WTC11 (cell line): ENCODE results near the gene ZBTB20. TPM values are rescaled to one million over a fixed set of nuclear protein-coding genes. Genes with fewer than 3 reads are reported as not detected.

Source experiments
- ATAC-seq: fragments of 200-7000 bp; cut with Tn5 transposase; 2 replicates; pipeline ENCODE4 v1.10.0; 2021; ENCODE audit warnings: mild to moderate bottlenecking, moderate library complexity
- CTCF ChIA-PET: fragments of 300-600 bp; sonication (Branson Sonifier 250); formaldehyde crosslinking; loops from one replicate; lab custom pipeline; 2021; ENCODE audit warnings: antibody characterized with exemption; lab: Charles Lee
- POLR2A ChIA-PET: fragments of 350-600 bp; sonication (Branson Sonifier 250); formaldehyde crosslinking; loops from one replicate; lab custom pipeline; 2021; ENCODE audit warnings: antibody characterized with exemption; lab: Charles Lee
- DNase-seq: peaks from one replicate; pipeline ENCODE4 v3.0.0; 2021; ENCODE audit warnings: low spot score
- H3K27ac Mint-ChIP-seq: 2 replicates; pipeline ENCODE4 v1.8.0; 2021; ENCODE audit warnings: mixed read lengths
- H3K27me3 Mint-ChIP-seq: 2 replicates; pipeline ENCODE4 v1.8.0; 2021; ENCODE audit warnings: low read depth, mild to moderate bottlenecking, moderate library complexity, mixed read lengths
- H3K36me3 Mint-ChIP-seq: 2 replicates; pipeline ENCODE4 v1.8.0; 2021; ENCODE audit warnings: mixed read lengths
- H3K4me1 Mint-ChIP-seq: 2 replicates; pipeline ENCODE4 v1.8.0; 2022; ENCODE audit warnings: mixed read lengths
- H3K4me3 Mint-ChIP-seq: 2 replicates; pipeline ENCODE4 v1.8.0; 2021; ENCODE audit warnings: mild to moderate bottlenecking, moderate library complexity, mixed read lengths
- H3K9me3 Mint-ChIP-seq: 2 replicates; pipeline ENCODE4 v1.8.0; 2021; ENCODE audit warnings: mixed read lengths
- AFF4 ChIP-seq: sonication (generic); formaldehyde crosslinking; IDR thresholded peaks from 2 replicates; pipeline ENCODE4 v1.8.1; 2023; ENCODE audit warnings: mild to moderate bottlenecking, missing genetic modification reagents, borderline replicate concordance
- ATF1 ChIP-seq: sonication (generic); formaldehyde crosslinking; IDR thresholded peaks from 2 replicates; pipeline ENCODE4 v1.8.1; 2023; ENCODE audit warnings: mild to moderate bottlenecking, moderate library complexity, missing genetic modification reagents
- ATF2 ChIP-seq: sonication (generic); formaldehyde crosslinking; IDR thresholded peaks from 2 replicates; pipeline ENCODE4 v1.8.1; 2022; ENCODE audit warnings: low read depth, missing genetic modification reagents, borderline replicate concordance
- ATF3 ChIP-seq: sonication (generic); formaldehyde crosslinking; conservative IDR thresholded peaks from 2 replicates; pipeline ENCODE4 v1.8.1; 2022; ENCODE audit warnings: mild to moderate bottlenecking, missing genetic modification reagents
- CBFB ChIP-seq: sonication (generic); formaldehyde crosslinking; IDR thresholded peaks from 2 replicates; pipeline ENCODE4 v1.8.1; 2022; ENCODE audit warnings: mild to moderate bottlenecking, low read depth, missing genetic modification reagents
- CREB1 ChIP-seq: sonication (generic); formaldehyde crosslinking; IDR thresholded peaks from 2 replicates; pipeline ENCODE4 v1.8.0; 2023; ENCODE audit warnings: mild to moderate bottlenecking, missing genetic modification reagents
- CTCF ChIP-seq: fragments of 200-600 bp; IDR thresholded peaks from 2 replicates; pipeline ENCODE4 v1.8.0; 2022; ENCODE audit warnings: antibody characterized with exemption
- NFE2L1 ChIP-seq: sonication (generic); formaldehyde crosslinking; IDR thresholded peaks from 2 replicates; pipeline ENCODE4 v1.8.1; 2023; ENCODE audit warnings: missing genetic modification reagents
- SMAD3 ChIP-seq: sonication (generic); formaldehyde crosslinking; IDR thresholded peaks from 2 replicates; pipeline ENCODE4 v1.8.0; 2022; ENCODE audit warnings: missing genetic modification reagents, mild to moderate bottlenecking, borderline replicate concordance
- SMAD4 ChIP-seq: sonication (generic); formaldehyde crosslinking; IDR thresholded peaks from 2 replicates; pipeline ENCODE4 v1.8.0; 2022; ENCODE audit warnings: mild to moderate bottlenecking, missing genetic modification reagents
- SOX15 ChIP-seq: fragments of 250-450 bp; sonication (Bioruptor Pico); IDR thresholded peaks from 2 replicates; pipeline ENCODE4 v1.9.0; 2021; ENCODE audit warnings: mild to moderate bottlenecking
- TEAD4 ChIP-seq: sonication (generic); formaldehyde crosslinking; IDR thresholded peaks from 2 replicates; pipeline ENCODE4 v1.8.0; 2022; ENCODE audit warnings: mild to moderate bottlenecking, missing genetic modification reagents
- ZMAT4 ChIP-seq: fragments of 250-450 bp; sonication (Bioruptor Pico); IDR thresholded peaks from 2 replicates; pipeline ENCODE4 v1.9.0; 2021; ENCODE audit warnings: mild to moderate bottlenecking
- ZNF121 ChIP-seq: sonication (generic); formaldehyde crosslinking; IDR thresholded peaks from 2 replicates; pipeline ENCODE4 v1.8.0; 2023; ENCODE audit warnings: missing genetic modification reagents
- ZNF532 ChIP-seq: fragments of 250-450 bp; sonication (Bioruptor Pico); IDR thresholded peaks from 2 replicates; pipeline ENCODE4 v1.9.0; 2021; ENCODE audit warnings: mild to moderate bottlenecking, borderline replicate concordance
- total RNA-seq: library from RNA; stranded (reverse); gene quantifications from 3 replicates; pipeline ENCODE4 v1.2.3, GENCODE V29; 2021

Gene ZBTB20
- total RNA-seq, 1 experiment from 2014 or later, result 1.5 TPM

GRCh38 chr3:114496874-114497273 lies 650.2 kb downstream of the ZBTB20 start:
- H3K36me3 Mint-ChIP-seq, result no peaks in the 10 kb centered on the region
- H3K4me1 Mint-ChIP-seq, result peaks cover 8% of the 10 kb centered on the region
- DNase-seq (no peak), ATAC-seq (no peak)
- TF ChIP-seq ZNF532 (CRISPR knock-in tag) (no peak), ZMAT4 (no peak), CREB1 (CRISPR knock-in tag) (no peak)
- TF ChIP-seq, all 79 proteins: peak for 0
- ChIA-PET CTCF (interaction anchor here (0.9 kb wide), 1 partner anchor 78 kb away, joined by 3 read pairs; no protein-coding TSS in a partner anchor), POLR2A (no interaction called here)
- Mint-ChIP-seq H3K4me3 (no peak overlapping the region), H3K27me3 (no peaks in the 10 kb centered on the region), H3K27ac (no peak overlapping the region), H3K9me3 (no peaks in the 10 kb centered on the region)

- Mint-ChIP-seq H3K27ac (no peak overlapping the region), H3K4me1 (peaks cover 8% of the 10 kb centered on the region), H3K4me3 (no peak overlapping the region), H3K36me3 (no peaks in the 10 kb centered on the region), H3K27me3 (no peaks in the 10 kb centered on the region), H3K9me3 (no peaks in the 10 kb centered on the region)
- CTCF ChIA-PET, result interaction anchor here (0.9 kb wide), 1 partner anchor 78 kb away, joined by 3 read pairs; no protein-coding TSS in a partner anchor
- POLR2A ChIA-PET, result no interaction called here
- no peak for TF ChIP-seq NFE2L1 (CRISPR knock-in tag)
- DNase-seq (no peak), ATAC-seq (no peak)
Observed at GRCh38 chr3:114496466-114496865, 650.6 kb downstream of the ZBTB20 start.

- Mint-ChIP-seq H3K27ac (no peak overlapping the region), H3K9me3 (no peaks in the 10 kb centered on the region), H3K4me3 (no peak overlapping the region), H3K4me1 (peaks cover 8% of the 10 kb centered on the region), H3K36me3 (no peaks in the 10 kb centered on the region), H3K27me3 (no peaks in the 10 kb centered on the region)
- no peak for TF ChIP-seq SMAD4
- TF ChIP-seq SOX15, result no peak
- no peak for TF ChIP-seq CBFB (CRISPR knock-in tag)
- TF ChIP-seq SMAD3, result no peak
- TF ChIP-seq AFF4 (CRISPR knock-in tag), result no peak
- no peak for TF ChIP-seq TEAD4 (CRISPR knock-in tag)
- TF ChIP-seq ATF1 (CRISPR knock-in tag), result no peak
- TF ChIP-seq ATF2 (CRISPR knock-in tag), result no peak
- TF ChIP-seq CTCF, result no peak
- no peak for TF ChIP-seq ZNF121 (CRISPR knock-in tag)
- no peak for TF ChIP-seq ATF3 (CRISPR knock-in tag)
- ChIA-PET POLR2A (no interaction called here), CTCF (interaction anchor here (0.9 kb wide), 1 partner anchor 78 kb away, joined by 3 read pairs; no protein-coding TSS in a partner anchor)
- DNase-seq (no peak), ATAC-seq (no peak)
Observed at GRCh38 chr3:114496021-114496434, 651.1 kb downstream of the ZBTB20 start.
